IMR-90 (cell line): ENCODE measurements around the gene ITPK1. TPM values are rescaled to one million over a fixed set of nuclear protein-coding genes. Genes with fewer than 3 reads are reported as not detected.

ENCODE experiments used
- ATAC-seq: fragments of 200-7000 bp; cut with Tn5 transposase; 2 replicates; pipeline ENCODE4 v1.9.1; 2020; ENCODE audit warnings: low read depth, mild to moderate bottlenecking, moderate library complexity
- BruUV-seq: library from RNA; stranded (reverse); fragments of 400-500 nt; replicated peaks from 2 replicates; lab custom pipeline; 2021; lab: Mats Ljungman, UMichigan
- CTCF ChIA-PET: fragments of 300-600 bp; formaldehyde crosslinking; extraction: SDS; loops from one replicate; lab custom pipeline; 2021; ENCODE audit warnings: antibody characterized with exemption; lab: Yijun Ruan, JAX
- POLR2A ChIA-PET: fragments of 300-600 bp; sonication (Branson Sonifier 250); formaldehyde crosslinking; loops from one replicate; lab custom pipeline; 2022; ENCODE audit warnings: antibody characterized with exemption; ENCODE audit not compliant: unreplicated experiment; lab: Charles Lee
- DNase-seq: peaks from one replicate; pipeline ENCODE4 v3.0.0; 2013
- H2AFZ ChIP-seq: replicated peaks from 2 replicates; pipeline ENCODE3; 2013; ENCODE audit warnings: low read length, mild to moderate bottlenecking; ENCODE audit not compliant: poor library complexity
- H2AK5ac ChIP-seq: 2 replicates; pipeline ENCODE4 v1.6.1; 2013; ENCODE audit warnings: low read depth, low read length, inconsistent platforms
- H2AK9ac ChIP-seq: replicated peaks from 2 replicates; pipeline ENCODE3; 2013; ENCODE audit warnings: mild to moderate bottlenecking, low read depth, low read length, moderate library complexity; ENCODE audit not compliant: poor library complexity
- H2BK120ac ChIP-seq: 2 replicates; pipeline ENCODE4 v1.6.1; 2013; ENCODE audit warnings: low read depth, low read length, inconsistent platforms
- H2BK15ac ChIP-seq: 3 replicates; pipeline ENCODE4 v1.6.1; 2013; ENCODE audit warnings: low read depth, low read length, inconsistent platforms
- H2BK20ac ChIP-seq: 2 replicates; pipeline ENCODE4 v1.6.1; 2013; ENCODE audit warnings: low read depth, mild to moderate bottlenecking, inconsistent platforms, low read length, moderate library complexity
- H2BK5ac ChIP-seq: 2 replicates; pipeline ENCODE4 v1.6.1; 2013; ENCODE audit warnings: mild to moderate bottlenecking, low read depth, low read length, inconsistent platforms; ENCODE audit not compliant: poor library complexity, severe bottlenecking
- H3K14ac ChIP-seq: replicated peaks from 2 replicates; pipeline ENCODE4 v1.6.1; 2013; ENCODE audit warnings: low read depth, low read length, inconsistent platforms
- H3K18ac ChIP-seq: 2 replicates; pipeline ENCODE4 v1.6.1; 2013; ENCODE audit warnings: low read depth, low read length, control low read depth
- H3K23ac ChIP-seq: 2 replicates; pipeline ENCODE4 v1.6.1; 2013; ENCODE audit warnings: low read depth, low read length, inconsistent platforms
- H3K27ac ChIP-seq: 2 replicates; pipeline ENCODE4 v1.5.1; 2013; ENCODE audit warnings: mild to moderate bottlenecking, control low read depth, low read length; ENCODE audit not compliant: insufficient read depth
- H3K27me3 ChIP-seq: 2 replicates; pipeline ENCODE4 v1.6.1; 2013; ENCODE audit warnings: low read length; ENCODE audit not compliant: control insufficient read depth, insufficient read depth
- H3K36me3 ChIP-seq: 2 replicates; pipeline ENCODE4 v1.6.1; 2013; ENCODE audit warnings: low read length, mixed read lengths; ENCODE audit not compliant: control insufficient read depth, insufficient read depth
- H3K4ac ChIP-seq: 2 replicates; pipeline ENCODE4 v1.6.1; 2013; ENCODE audit warnings: low read depth, low read length, inconsistent platforms
- H3K4me1 ChIP-seq: 2 replicates; pipeline ENCODE4 v1.6.1; 2013; ENCODE audit warnings: low read length, mixed read lengths; ENCODE audit not compliant: control insufficient read depth, insufficient read depth
- H3K4me2 ChIP-seq: 2 replicates; pipeline ENCODE4 v1.6.1; 2013; ENCODE audit warnings: low read depth, mild to moderate bottlenecking, control low read depth, low read length, moderate library complexity
- H3K4me3 ChIP-seq: 2 replicates; pipeline ENCODE4 v1.5.1; 2013; ENCODE audit warnings: low read depth, mild to moderate bottlenecking, control low read depth, low read length, moderate library complexity; ENCODE audit not compliant: insufficient read depth
- H3K56ac ChIP-seq: 2 replicates; pipeline ENCODE4 v1.6.1; 2013; ENCODE audit warnings: low read length, inconsistent platforms; ENCODE audit not compliant: insufficient read depth; ENCODE audit errors: extremely low read depth
- H3K79me1 ChIP-seq, 2 experiments: 2 replicates each; pipeline ENCODE4 v1.6.1; 2013; ENCODE audit warnings: low read length in 2 of 2, inconsistent platforms in 1 of 2, low read depth in 1 of 2
- H3K9ac ChIP-seq: 2 replicates; pipeline ENCODE4 v1.6.1; 2013; ENCODE audit warnings: low read depth, low read length, control low read depth
- H3K9me1 ChIP-seq: 2 replicates; pipeline ENCODE4 v1.6.1; 2013; ENCODE audit warnings: low read length, inconsistent platforms; ENCODE audit not compliant: insufficient read depth
- H3K9me3 ChIP-seq: 2 replicates; pipeline ENCODE4 v1.6.1; 2013; ENCODE audit warnings: low read length; ENCODE audit not compliant: control insufficient read depth, insufficient read depth
- H4K20me1 ChIP-seq: 2 replicates; pipeline ENCODE4 v1.6.1; 2013; ENCODE audit warnings: low read length, inconsistent platforms; ENCODE audit not compliant: insufficient read depth
- H4K5ac ChIP-seq: 2 replicates; pipeline ENCODE4 v1.6.1; 2013; ENCODE audit warnings: mild to moderate bottlenecking, low read depth, low read length, control low read depth
- H4K8ac ChIP-seq, 2 experiments: 2 replicates each; pipeline ENCODE4 v1.6.1; 2013; ENCODE audit warnings: low read depth in 2 of 2, low read length in 2 of 2, control low read depth in 1 of 2, inconsistent platforms in 1 of 2
- H4K91ac ChIP-seq: 2 replicates; pipeline ENCODE4 v1.6.1; 2013; ENCODE audit warnings: low read depth, low read length, inconsistent platforms; ENCODE audit not compliant: insufficient read depth
- CEBPB ChIP-seq: IDR thresholded peaks from 2 replicates; pipeline ENCODE4 v1.6.1; 2012; ENCODE audit warnings: low read depth, low read length, improper control_type of control experiment
- RAD21 ChIP-seq: IDR thresholded peaks from 2 replicates; pipeline ENCODE4 v1.6.1; 2012; ENCODE audit warnings: low read length, improper control_type of control experiment
- WGBS, 2 experiments: methylation state at CpG; one replicate each; pipeline versions ENCODE4 v1.1.5 to v1.1.7; 2013; ENCODE audit warnings: missing lambda C conversion rate in 2 of 2; ENCODE audit not compliant: insufficient read length in 1 of 2; ENCODE audit errors: extremely low coverage in 2 of 2; 5-methylcytosine and 5-hydroxymethylcytosine counted together
- dilution Hi-C: fragments of 300-500 bp; cut with HindIII; formaldehyde crosslinking; loops from one replicate; pipeline ENCODE4 v1.14.3; 2018; ENCODE audit warnings: low sequenced_read_pairs; ENCODE audit not compliant: unreplicated experiment
- in situ Hi-C: fragments of 300-500 bp; cut with MboI; formaldehyde crosslinking; loops from 3 replicates; pipeline ENCODE4 v1.14.3; 2019; ENCODE audit warnings: low sequenced_read_pairs, inconsistent platforms, mixed read lengths
- intact Hi-C: fragments of 100-400 bp; cut with micrococcal nuclease; formaldehyde crosslinking; loops from 2 replicates; pipeline ENCODE4 v1.10.0; 2022
- polyA plus RNA-seq, 3 experiments: library from polyadenylated mRNA; depleted of rRNA; stranded (reverse); fragments of >200 nt; gene quantifications; 2 replicates each; pipeline ENCODE4 v1.2.3, GENCODE V29; 2012; ENCODE audit warnings: low replicate concordance in 1 of 3
- total RNA-seq: library from RNA; depleted of rRNA; stranded (reverse); fragments of >200 nt; gene quantifications from 2 replicates; pipeline ENCODE4 v1.2.3, GENCODE V29; 2012
- TF ChIP-seq, protein P1 (sequence below): fragments of 150-350 bp; IDR thresholded peaks from 2 replicates; pipeline ENCODE4 v1.6.1; 2017; ENCODE audit warnings: mild to moderate bottlenecking, antibody characterized with exemption, low read length, low read depth

Gene ITPK1
- total and polyA plus RNA-seq, 2 of the 4 experiments (the other 2 are of a cell fraction), result 21.7 to 26.9 TPM

- Histone ChIP-seq H3K56ac (no peak overlapping the region), H2AK9ac (no peak overlapping the region), H3K79me1 (no peaks in the 10 kb centered on the region), H3K4ac (no peak overlapping the region), H3K27ac (no peak overlapping the region), H4K8ac (no peak overlapping the region), H2BK20ac (no peak overlapping the region), H3K36me3 (no peaks in the 10 kb centered on the region), H3K4me2 (no peak overlapping the region), H2BK120ac (no peak overlapping the region), H3K27me3 (peaks cover 6% of the 10 kb centered on the region; the same call in 1 of the 2 replicates), H3K18ac (no peak overlapping the region), H4K91ac (no peak overlapping the region), H3K14ac (no peak overlapping the region), H2BK15ac (no peak overlapping the region), H3K9me3 (no peaks in the 10 kb centered on the region), H3K23ac (no peak overlapping the region), H2AFZ (no peak overlapping the region), H2AK5ac (no peak overlapping the region), H4K20me1 (no peaks in the 10 kb centered on the region), H3K4me1 (no peaks in the 10 kb centered on the region), H2BK5ac (no peak overlapping the region), H3K4me3 (no peak overlapping the region), H3K9ac (no peak overlapping the region), H3K9me1 (no peaks in the 10 kb centered on the region; the same call in 1 of the 2 replicates), H4K5ac (no peak overlapping the region)
- DNase-seq (no peak), ATAC-seq (no peak)
- dilution Hi-C loops (no loop called here), in situ Hi-C loops (no loop called here), intact Hi-C loops (no loop called here)
- WGBS, 2 experiments, result no CpG with 5 or more reads among the region's 6 CpGs
- ChIA-PET POLR2A (no interaction called here), CTCF (interaction anchor here (0.6 to 1.3 kb wide), 2 partner anchors 10 to 18 kb away, joined by 3 to 4 read pairs; no protein-coding TSS in a partner anchor)
- BruUV-seq, result no TSS peak
- TF ChIP-seq CEBPB (no peak), RAD21 (no peak)
- TF ChIP-seq, protein P1, sequence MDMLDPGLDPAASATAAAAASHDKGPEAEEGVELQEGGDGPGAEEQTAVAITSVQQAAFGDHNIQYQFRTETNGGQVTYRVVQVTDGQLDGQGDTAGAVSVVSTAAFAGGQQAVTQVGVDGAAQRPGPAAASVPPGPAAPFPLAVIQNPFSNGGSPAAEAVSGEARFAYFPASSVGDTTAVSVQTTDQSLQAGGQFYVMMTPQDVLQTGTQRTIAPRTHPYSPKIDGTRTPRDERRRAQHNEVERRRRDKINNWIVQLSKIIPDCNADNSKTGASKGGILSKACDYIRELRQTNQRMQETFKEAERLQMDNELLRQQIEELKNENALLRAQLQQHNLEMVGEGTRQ, result no peak
Measured at GRCh38 chr14:93122826-93123225, 7.1 kb upstream of the ITPK1 start.
